HG03460 (cell line): Measurements from ENCODE around the gene MRPL43.
A peak's percentile ranks its signal among the peaks of the same experiment; 100 is the strongest.
"Not testable (repeated sequence)": the region's sequence is repeated elsewhere in the genome, so short reads cannot be mapped to it uniquely, and the experiment has no call there.

Experiments used
- ATAC-seq: cut with Tn5 transposase; IDR thresholded peaks from one replicate; pipeline ENCODE4 v1.9.1; 2021; ENCODE audit not compliant: unreplicated experiment

The MRPL43 gene

GRCh38 chr10:100986952-100987684, at the start of gene MRPL43, which contains the start of gene TWNK:
Gene MRPL43, minus strand, starts transcription at chr10:100987497. Its CDS starts 54 bp downstream, at chr10:100987443.
Gene TWNK, plus strand, starts transcription at chr10:100987543. Its CDS starts 668 bp downstream, at chr10:100988211.
- ATAC-seq = peak; percentile 80

DNA sequence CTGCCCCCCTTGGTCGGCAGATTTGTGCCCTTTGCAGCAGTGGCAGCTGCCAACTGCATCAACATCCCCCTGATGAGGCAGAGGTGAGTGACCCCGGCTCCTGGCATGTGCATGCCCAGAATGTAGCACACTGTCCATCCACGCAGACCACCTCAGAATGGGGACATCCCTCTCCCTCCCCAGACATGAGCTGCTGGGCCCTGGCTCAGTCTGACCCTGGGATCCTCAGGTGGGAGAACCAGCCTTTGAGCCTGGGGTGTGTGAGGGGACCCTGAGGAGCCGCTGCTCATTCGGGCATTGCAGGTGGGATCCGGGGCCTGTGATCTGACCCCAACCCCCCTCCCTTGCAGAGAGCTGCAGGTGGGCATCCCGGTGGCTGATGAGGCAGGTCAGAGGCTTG, 49.4 kb upstream of the MRPL43 start:
- no peak for ATAC-seq

- ATAC-seq = no peak
Observed at GRCh38 chr10:101035916-101036702, 48.8 kb upstream of the MRPL43 start.

DNA sequence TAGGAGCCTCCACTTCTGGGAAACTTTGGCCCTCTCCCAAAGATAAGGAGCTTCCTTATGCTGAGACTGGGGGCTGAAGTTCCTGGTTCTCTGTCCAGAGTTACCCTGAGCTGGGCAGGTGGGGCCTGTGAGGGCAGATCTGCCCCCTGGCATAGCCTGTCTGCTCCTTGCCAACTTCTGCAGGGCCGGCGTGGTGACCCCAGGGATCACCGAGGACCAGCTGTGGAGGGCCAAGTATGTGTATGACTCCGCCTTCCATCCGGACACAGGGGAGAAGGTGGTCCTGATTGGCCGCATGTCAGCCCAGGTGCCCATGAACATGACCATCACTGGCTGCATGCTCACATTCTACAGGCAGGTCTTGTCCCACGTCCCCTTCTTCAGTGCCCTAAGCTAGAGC, 48.0 kb upstream of the MRPL43 start:
- no peak for ATAC-seq

GRCh38 chr10:101034404-101034803, 47.1 kb upstream of the MRPL43 start:
- ATAC-seq = not testable (repeated sequence)

GRCh38 chr10:101033276-101033675, 46.0 kb upstream of the MRPL43 start:
- ATAC-seq = no peak

DNA sequence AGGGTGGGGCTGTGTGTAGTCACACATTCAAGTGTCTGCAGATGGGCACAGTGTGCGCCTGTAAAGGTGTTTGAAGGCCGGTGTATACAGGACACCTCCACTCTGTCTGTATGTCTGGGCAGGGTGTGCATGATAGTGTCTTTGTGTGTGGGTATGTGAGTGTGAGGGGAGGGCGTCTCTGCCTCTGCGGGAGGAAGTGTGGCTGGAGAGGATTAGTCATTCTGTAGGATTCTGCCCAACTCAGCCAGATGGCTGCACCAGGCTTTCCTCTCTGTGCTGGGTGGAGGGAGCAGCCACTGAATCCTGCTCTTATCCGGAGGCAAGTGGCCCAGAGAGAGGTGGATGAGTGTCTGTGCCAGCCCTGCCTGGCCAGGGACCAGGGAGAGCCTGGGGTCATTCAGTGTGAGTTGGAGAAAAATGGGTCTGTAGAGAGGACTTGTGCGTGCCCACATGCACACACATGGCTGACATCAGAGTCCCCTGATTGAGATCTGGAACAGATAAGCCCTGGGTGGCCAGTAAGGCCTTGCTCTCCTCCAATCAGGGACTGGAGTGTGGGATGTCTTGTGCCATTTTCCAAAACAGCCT, 45.4 kb upstream of the MRPL43 start:
- ATAC-seq = no peak

DNA sequence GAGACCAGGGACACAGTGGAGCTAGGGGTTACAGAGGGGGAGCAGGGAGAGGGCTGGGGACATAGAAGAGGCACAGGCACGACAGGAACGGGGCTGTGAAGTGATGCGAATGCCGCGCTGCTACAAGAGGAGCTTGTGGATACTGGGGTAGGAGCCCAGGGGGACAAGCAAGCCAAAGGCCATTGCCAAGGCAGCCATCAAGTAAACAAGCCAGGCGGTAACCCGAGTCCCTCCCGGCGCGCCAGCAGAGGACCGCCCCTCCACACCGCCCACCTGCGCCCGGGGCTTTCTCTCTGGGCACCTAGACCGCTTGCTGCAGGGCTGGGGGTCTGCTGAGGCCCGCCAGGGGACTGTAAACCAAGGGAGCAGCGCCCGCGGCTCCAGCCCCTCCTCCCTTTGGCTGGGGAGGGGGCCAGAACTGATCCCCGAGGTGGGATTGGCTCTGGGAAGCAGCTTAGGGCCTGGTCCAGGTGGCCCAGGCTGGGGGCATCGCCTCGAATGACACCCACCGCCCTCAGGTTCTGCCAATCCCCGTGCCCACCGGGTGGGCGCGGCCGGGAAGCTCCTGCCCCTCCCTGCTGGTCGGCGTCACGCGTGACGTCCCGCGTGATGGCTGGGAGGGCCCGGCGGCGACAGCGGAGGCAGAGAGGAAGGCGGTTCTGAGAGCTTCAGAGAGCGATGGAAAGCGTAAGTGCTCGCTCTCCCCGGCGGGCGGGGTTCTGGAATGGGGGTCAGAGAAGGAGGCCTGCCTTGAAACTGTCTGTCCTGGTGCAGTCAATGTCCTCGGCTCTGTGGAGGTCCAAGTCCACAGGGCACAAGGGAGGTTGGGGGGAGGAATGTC, 44.7 kb upstream of the MRPL43 start:
- no peak for ATAC-seq

- peak; percentile 89 for ATAC-seq
Observed at GRCh38 chr10:101031128-101031795, 44.0 kb upstream of the MRPL43 start, which contains the start of the genes PDZD7 and SFXN3. Gene PDZD7, minus strand, starts transcription at chr10:101031129. Its CDS starts 910 bp downstream, at chr10:101030219. Gene SFXN3, plus strand, starts transcription at chr10:101031234. Its CDS starts 3,461 bp downstream, at chr10:101034695.

DNA sequence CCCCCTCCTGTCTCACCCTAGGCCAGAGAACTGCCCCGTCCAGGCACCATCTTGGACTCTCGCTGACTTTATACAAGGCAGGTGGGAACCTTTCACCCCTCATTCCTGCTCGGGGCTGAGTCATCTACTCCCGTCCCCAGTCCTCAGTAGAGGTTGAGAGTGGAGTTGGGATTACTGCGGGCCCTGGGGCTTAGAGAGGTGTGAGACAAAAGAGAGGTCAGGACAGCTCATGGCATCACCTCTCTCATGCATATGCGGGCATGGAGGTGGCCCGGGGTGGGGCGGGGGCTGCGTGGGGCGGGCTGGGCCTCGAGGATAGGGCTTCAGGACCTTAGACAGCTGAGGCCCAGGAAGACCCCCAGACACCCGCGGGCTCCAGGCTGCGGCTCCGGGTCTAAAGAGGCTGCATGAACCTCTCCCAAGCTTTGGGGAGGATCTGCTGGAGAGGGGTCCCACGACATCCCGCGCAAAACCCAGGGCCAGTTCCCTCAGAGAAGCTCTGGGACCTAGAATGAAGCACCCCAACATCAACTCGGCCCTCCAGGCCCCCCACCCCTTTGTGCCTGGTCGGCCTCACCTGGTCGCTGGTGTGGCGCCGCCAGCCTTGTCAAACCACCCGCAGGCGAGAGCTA, 43.3 kb upstream of the MRPL43 start:
- ATAC-seq = no peak

DNA sequence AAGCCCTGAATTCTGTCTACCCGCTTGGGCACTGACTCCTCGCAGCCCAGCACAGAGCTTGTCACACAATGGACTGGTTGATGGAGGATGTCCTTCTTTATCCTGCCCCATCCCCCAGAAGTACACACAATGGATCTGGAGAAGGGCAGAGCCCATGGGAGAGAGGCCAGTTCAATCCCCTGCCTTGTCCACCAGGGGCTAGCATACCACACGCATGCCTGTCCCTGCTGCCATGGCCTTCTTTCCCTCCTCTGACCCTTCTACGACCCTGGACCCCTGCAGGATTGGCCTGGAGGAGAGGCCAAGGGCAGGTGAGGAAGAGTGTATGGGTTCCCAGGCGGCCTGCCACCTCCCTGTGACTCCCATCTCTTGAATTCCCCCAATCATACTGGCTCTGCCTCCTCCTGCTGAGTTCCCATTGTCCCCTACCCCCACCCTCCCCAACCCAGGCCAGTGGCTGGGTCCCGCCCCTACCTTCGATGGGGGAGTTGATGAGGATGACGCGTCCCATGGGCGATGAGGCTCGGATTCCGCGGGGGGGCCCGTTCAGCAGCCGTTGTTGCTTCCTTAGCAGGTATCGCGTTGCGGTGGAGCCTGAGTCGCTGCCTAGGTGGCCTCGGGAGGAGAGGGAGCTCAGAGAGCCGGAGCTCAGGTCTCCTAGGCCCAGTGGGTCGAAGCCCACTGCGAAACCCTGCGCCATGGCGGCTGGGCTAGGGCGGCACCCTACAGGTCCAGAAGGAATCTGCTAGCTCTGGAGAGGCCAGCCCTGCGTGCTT, 42.4 kb upstream of the MRPL43 start:
- ATAC-seq = no peak

- no peak for ATAC-seq
Observed at GRCh38 chr10:101028446-101029337, 41.4 kb upstream of the MRPL43 start.

DNA sequence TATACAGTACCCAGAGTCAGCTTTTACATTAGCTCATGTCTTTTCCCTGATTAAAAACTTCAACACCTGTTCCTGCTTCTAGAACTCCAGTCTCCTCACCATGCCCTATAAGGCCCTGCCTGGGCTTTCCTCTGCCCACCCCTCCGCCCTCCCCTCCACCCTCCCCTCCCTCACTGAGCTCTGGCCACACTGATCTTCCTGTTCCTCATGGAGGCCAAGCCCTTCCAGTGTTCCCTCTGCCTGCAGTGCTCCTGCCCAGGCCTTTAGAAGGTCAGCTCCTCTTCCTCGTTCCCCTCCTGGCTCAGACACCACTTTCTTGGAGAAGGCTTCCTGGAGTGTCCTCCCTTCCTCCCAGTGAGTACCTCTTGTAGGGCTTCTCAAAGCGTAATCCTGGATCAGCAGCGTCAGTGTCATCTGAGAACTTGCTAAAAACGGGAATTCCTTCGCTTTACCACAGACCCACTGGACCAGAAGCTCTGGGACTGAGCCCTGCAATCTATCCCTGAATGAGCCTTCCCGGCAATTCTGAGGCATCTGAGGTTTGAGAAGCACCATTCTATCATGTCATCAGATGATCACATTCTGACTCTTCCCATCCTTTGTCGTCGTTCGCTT, 39.9 kb upstream of the MRPL43 start:
- no peak for ATAC-seq

DNA sequence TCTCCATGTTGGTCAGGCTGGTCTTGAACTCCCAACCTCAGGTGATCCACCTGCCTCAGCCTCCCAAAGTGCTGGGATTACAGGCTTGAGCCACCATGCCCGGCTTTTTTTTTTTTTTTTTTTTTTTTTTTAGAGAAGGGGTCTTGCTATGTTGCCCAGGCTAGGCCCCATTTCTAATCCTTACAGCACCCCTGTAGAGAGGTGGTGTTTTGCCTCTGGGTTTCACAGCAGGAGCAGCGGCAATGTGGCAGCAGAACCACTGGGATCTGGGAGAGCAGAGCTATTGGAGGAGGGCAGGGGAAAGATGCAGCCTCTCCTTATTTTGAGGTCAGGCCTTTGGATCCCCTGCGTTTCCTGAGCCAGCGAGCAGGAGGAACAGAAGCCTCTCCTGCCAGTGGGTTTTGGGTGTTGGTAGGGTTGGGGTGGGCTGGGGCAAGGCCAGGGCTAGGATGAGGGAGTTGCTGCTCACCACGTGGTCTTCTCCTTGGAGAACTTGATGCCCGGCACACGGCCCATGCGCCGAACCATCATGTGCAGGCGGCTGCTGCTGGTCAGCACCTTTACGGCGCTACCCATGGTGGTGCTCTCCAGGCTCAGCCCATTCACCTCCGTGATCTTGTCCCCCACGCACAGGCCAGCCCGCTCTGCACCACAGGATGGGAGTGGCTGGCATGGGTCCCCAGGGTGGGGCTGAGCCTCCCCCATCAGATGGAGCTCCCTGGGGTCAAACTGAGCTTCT, 35.8 kb upstream of the MRPL43 start:
- ATAC-seq = no peak

DNA sequence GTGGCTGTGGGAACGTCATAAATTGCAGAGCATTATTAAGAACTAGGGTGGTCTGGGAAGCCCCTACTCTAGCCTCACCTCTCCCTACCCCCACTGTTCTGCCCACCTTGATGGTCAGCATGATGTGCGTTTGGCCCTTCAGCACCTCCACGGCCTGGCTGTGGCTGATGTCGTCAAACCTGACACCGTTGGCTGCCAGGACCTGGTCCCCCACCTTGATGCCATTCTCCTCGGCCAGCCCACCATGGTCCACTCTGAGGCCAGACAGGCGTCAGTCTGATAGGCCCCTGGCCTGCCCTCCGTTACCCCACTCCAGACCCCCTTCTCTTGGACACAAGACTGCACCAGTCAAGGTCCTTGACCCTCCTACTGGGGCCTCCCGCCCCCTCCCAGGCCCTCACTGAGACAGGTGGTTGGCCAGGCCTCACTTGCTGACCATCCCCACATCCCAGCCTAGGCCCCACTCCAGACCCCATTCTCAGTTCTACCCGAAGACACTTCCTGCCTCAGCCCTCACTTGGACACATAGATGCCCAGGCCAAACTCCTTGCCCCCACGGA, 34.5 kb upstream of the MRPL43 start:
- ATAC-seq = no peak

DNA sequence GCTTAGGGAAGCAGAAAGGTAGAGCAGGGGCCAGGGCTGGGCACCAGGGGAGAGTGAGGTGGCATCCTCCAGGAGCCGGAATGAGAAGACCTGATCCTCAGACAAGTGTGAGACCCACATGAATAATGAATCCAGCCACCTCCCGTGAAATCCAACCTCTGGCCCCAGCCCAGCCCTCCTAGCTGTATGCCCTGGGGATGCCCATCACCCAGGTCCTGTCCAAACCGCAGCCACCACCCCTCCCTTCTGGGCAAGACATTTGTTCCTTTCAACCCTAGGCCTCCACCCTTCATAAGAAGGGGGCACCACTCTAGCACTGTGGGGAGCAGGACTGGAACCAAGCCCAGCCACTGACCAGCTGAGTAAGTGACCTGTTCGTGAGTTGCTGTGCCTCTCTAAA, 33.9 kb upstream of the MRPL43 start:
- no peak for ATAC-seq
